Measurements from ENCODE around the gene SNRK. TPM values are rescaled to one million over a fixed set of nuclear protein-coding genes. Genes with fewer than 3 reads are reported as not detected.

The SNRK gene
- total RNA-seq, 1 experiment from 2014 or later: 25.4 TPM

DNA sequence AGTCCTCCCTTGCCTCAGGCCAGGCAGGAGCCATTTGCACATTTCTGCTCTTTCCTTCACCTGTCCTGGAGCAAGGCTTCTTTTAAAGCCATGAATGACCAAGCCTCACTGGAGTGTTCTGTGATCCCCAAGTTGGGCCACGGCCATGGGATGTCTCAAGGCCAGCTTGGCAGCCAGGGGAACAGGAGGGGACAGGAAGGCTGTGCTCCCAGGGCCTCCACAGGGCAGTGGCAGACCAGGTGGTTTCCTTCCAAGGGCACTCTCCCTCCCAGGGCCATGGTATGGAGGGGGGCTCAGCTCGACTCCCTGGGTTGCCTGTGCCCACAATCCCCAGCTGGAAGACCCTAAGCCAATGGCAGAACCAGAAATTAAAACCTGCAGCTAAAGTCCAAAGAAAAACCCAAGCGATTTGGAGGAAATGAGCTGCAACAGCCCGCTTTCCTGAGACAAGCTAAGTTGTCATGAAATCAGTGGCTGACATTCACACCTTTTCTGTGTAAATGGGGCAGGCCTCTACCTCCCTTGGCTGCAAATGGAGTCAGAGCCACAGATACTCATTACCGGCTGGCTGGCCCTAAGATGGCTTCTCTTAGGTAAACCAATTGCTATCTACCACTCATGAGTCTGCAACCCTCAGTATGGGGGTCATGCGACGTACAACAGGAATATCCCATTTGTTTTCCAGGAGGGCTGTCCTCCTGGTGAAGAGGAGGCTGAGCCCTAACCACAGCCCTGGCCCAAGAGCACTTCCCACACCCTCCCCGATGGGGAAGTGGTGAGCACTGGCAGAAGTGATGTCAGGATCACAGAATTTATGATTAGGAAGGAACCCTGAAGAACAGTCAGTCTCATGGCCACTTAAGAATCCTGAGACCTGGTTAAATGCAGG, 83.3 kb downstream of the SNRK start:
- DNase-seq: no peak
- Mint-ChIP-seq H3K27ac (ENCODE audit: unreplicated experiment) (no peak overlapping the region), H3K27me3 (ENCODE audit: insufficient read depth, unreplicated experiment) (no peaks in the 10 kb centered on the region), H3K4me1 (ENCODE audit: low read depth, unreplicated experiment) (no peaks in the 10 kb centered on the region), H3K36me3 (ENCODE audit: insufficient read depth, unreplicated experiment) (no peaks in the 10 kb centered on the region), H3K9me3 (ENCODE audit: unreplicated experiment) (no peaks in the 10 kb centered on the region), H3K4me3 (ENCODE audit: unreplicated experiment) (no peak overlapping the region)
- TF ChIP-seq, protein P1, sequence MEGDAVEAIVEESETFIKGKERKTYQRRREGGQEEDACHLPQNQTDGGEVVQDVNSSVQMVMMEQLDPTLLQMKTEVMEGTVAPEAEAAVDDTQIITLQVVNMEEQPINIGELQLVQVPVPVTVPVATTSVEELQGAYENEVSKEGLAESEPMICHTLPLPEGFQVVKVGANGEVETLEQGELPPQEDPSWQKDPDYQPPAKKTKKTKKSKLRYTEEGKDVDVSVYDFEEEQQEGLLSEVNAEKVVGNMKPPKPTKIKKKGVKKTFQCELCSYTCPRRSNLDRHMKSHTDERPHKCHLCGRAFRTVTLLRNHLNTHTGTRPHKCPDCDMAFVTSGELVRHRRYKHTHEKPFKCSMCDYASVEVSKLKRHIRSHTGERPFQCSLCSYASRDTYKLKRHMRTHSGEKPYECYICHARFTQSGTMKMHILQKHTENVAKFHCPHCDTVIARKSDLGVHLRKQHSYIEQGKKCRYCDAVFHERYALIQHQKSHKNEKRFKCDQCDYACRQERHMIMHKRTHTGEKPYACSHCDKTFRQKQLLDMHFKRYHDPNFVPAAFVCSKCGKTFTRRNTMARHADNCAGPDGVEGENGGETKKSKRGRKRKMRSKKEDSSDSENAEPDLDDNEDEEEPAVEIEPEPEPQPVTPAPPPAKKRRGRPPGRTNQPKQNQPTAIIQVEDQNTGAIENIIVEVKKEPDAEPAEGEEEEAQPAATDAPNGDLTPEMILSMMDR (IDR thresholded peaks at IDR 0.05; ENCODE audit: insufficient read depth in 1 of 2, low read depth in 1 of 2, low read length in 1 of 2, severe bottlenecking in 1 of 2, unreplicated experiment in 1 of 2): no peak
- intact Hi-C loops (cut with micrococcal nuclease; ENCODE audit: unreplicated experiment): no loop called here
- POLR2A ChIA-PET: no interaction called here
- no peaks in the 10 kb centered on the region for H3K4me1 ChIP-seq
- no peak overlapping the region for H3K4me3 ChIP-seq (ENCODE audit: low read depth, low read length)
- CTCF ChIA-PET: no interaction called here
- no peaks in the 10 kb centered on the region for H3K9me3 ChIP-seq
- no peaks in the 10 kb centered on the region for H3K36me3 ChIP-seq (ENCODE audit: control insufficient read depth, insufficient read depth, low read length)
- H3K27me3 ChIP-seq (replicated peaks; ENCODE audit: control insufficient read depth, insufficient read depth, low read length): no peaks in the 10 kb centered on the region
- no TSS peak for BruUV-seq (replicated peaks)

DNA sequence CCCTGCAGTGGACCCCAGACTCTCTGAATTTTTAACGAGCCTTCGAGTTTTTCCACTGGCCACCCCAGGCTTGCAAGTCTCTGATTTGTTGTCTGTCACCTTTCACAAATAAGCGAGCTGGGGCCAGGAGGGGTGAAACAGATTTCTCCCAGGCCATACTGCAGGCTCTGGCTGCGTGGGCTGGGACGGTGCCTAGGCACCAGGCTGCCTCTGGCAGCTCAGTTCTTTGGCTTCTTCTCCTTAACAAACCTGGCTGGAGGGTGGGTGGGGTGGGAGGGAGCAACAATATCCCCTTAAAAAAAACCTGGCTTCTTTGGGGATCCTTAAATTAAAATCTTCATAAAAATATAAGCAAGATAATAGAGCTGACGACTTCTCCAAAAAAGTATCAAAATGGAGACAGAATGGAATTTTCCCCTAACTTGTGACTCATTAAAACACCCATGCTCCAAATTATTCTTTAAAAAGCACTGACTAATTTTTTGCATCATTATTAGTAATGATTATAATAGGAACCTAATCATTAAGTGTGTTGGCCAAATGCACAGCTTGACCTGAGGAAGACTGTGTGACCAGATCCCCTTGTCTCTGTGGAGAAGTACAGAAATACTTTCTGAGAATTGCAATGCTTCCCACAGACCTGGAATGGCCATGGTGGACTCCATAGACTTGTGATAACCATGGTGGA, 84.1 kb downstream of the SNRK start:
- no peaks in the 10 kb centered on the region for H3K36me3 ChIP-seq (ENCODE audit: control insufficient read depth, insufficient read depth, low read length)
- CTCF ChIA-PET: no interaction called here
- H3K4me1 ChIP-seq: no peaks in the 10 kb centered on the region
- intact Hi-C loops (cut with micrococcal nuclease; ENCODE audit: unreplicated experiment): no loop called here
- POLR2A ChIA-PET: no interaction called here
- no peaks in the 10 kb centered on the region for H3K9me3 ChIP-seq
- TF ChIP-seq, protein P1 (IDR thresholded peaks at IDR 0.05; ENCODE audit: insufficient read depth in 1 of 2, low read depth in 1 of 2, low read length in 1 of 2, severe bottlenecking in 1 of 2, unreplicated experiment in 1 of 2): no peak
- no peaks in the 10 kb centered on the region for H3K9me3 Mint-ChIP-seq (ENCODE audit: unreplicated experiment)
- H3K27ac Mint-ChIP-seq (ENCODE audit: unreplicated experiment): no peak overlapping the region
- no peak overlapping the region for H3K4me3 ChIP-seq (ENCODE audit: low read depth, low read length)
- no TSS peak for BruUV-seq (replicated peaks)
- H3K4me3 Mint-ChIP-seq (ENCODE audit: unreplicated experiment): no peak overlapping the region
- no peaks in the 10 kb centered on the region for H3K27me3 ChIP-seq (replicated peaks; ENCODE audit: control insufficient read depth, insufficient read depth, low read length)
- no peaks in the 10 kb centered on the region for H3K36me3 Mint-ChIP-seq (ENCODE audit: insufficient read depth, unreplicated experiment)
- H3K27me3 Mint-ChIP-seq (ENCODE audit: insufficient read depth, unreplicated experiment): no peaks in the 10 kb centered on the region
- DNase-seq: no peak
- H3K4me1 Mint-ChIP-seq (ENCODE audit: low read depth, unreplicated experiment): no peaks in the 10 kb centered on the region

DNA sequence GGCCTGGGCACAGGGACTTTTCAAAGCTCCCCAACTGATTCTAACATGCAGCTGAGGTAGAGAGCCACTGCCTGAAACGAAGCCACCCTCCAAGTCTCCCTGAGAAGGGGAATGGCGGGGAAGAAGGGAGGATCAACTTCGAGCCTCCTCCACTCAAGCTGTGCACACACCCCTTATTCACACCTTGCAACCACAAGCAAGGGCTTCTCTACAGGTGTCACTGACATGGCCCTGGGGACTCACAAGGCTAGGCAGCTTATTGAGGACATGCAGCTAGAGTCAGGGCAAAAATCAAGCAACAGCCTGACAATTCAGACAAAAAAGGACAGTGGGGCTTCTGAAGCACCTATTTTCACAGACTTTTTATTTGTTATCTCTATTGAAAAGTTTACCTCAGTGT, 85.2 kb downstream of the SNRK start:
- Histone ChIP-seq H3K4me1 (no peaks in the 10 kb centered on the region), H3K36me3 (ENCODE audit: control insufficient read depth, insufficient read depth, low read length) (no peaks in the 10 kb centered on the region), H3K27me3 (replicated peaks; ENCODE audit: control insufficient read depth, insufficient read depth, low read length) (no peaks in the 10 kb centered on the region), H3K9me3 (no peaks in the 10 kb centered on the region), H3K4me3 (ENCODE audit: low read depth, low read length) (no peak overlapping the region)
- TF ChIP-seq, protein P1 (IDR thresholded peaks at IDR 0.05; ENCODE audit: insufficient read depth in 1 of 2, low read depth in 1 of 2, low read length in 1 of 2, severe bottlenecking in 1 of 2, unreplicated experiment in 1 of 2): no peak
- ChIA-PET CTCF (no interaction called here), POLR2A (no interaction called here)
- Mint-ChIP-seq H3K27me3 (ENCODE audit: insufficient read depth, unreplicated experiment) (no peaks in the 10 kb centered on the region), H3K9me3 (ENCODE audit: unreplicated experiment) (no peaks in the 10 kb centered on the region), H3K4me1 (ENCODE audit: low read depth, unreplicated experiment) (no peaks in the 10 kb centered on the region), H3K4me3 (ENCODE audit: unreplicated experiment) (no peak overlapping the region), H3K27ac (ENCODE audit: unreplicated experiment) (no peak overlapping the region), H3K36me3 (ENCODE audit: insufficient read depth, unreplicated experiment) (no peaks in the 10 kb centered on the region)
- intact Hi-C loops (cut with micrococcal nuclease; ENCODE audit: unreplicated experiment): no loop called here
- no TSS peak for BruUV-seq (replicated peaks)
- DNase-seq: no peak

Measured in Caco-2 (cell line).